HG03108 (cell line): ENCODE results near the gene DOCK4.

Experiments used
- ATAC-seq: cut with Tn5 transposase; IDR thresholded peaks from one replicate; pipeline ENCODE4 v1.9.1; 2021; ENCODE audit warnings: moderate library complexity; ENCODE audit not compliant: unreplicated experiment

Gene DOCK4

GRCh38 chr7:111982804-111983203 lies 223.4 kb downstream of the DOCK4 start:
- ATAC-seq: no peak

DNA sequence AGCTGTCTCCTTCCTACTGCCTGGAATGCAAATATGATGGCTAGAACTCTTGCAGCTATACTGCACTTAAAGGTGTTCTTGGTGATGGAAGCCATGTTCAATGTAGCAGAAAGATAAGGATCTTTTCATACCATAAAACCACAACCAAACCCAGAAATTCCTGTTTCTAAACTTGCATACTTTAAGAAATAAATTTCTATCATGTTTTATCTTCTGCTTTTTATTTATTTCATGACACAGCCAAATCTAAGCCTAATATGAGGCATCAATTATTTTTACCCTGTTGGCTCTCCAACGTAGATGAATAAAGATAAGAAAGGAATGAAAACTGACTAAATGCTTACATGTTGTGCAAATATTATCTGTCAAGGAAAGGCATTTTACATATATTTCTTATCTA lies 224.1 kb downstream of the DOCK4 start:
- no peak for ATAC-seq

DNA sequence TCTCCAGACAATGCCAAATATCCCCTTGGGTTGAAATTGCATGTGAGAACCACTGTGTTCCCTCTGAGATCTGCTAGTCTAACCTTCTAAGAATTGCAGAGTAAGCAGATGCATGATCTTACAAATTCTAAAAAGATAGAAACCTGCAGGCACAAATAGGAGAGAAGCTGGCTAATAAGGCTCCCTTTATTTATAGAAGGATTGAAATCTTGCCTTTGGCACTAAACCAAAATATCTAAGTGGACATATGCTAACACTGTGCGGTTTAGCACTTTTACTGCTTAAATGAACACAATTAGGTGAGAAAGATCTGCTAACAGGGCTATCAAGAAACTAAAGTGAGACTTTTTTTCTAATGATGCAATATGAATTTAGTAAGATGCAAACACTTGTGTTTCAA lies 225.5 kb downstream of the DOCK4 start:
- no peak for ATAC-seq

- ATAC-seq: no peak
Observed at GRCh38 chr7:111975346-111975745, 230.9 kb downstream of the DOCK4 start.

DNA sequence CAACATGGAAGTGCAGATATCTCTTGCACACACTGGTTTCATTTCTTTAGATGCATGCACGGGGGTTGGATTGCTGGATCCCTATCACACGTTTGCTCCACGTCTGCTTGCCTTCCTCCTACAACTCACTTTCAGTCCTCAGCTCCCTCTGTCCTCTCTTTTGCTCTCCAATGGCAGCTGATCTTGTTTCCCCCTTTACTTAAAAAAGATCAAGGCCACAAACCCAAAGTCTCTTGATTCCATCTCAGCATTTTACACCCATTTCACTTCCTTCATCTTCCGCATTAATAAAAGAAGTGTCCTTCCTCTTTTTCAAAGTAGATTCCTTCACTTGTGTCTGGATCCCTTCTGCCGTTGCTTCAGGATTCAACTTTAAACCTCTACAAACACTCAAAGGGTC lies 245.2 kb downstream of the DOCK4 start:
- ATAC-seq: no peak

- ATAC-seq: no peak
Observed at GRCh38 chr7:111958896-111959295, 247.3 kb downstream of the DOCK4 start.

DNA sequence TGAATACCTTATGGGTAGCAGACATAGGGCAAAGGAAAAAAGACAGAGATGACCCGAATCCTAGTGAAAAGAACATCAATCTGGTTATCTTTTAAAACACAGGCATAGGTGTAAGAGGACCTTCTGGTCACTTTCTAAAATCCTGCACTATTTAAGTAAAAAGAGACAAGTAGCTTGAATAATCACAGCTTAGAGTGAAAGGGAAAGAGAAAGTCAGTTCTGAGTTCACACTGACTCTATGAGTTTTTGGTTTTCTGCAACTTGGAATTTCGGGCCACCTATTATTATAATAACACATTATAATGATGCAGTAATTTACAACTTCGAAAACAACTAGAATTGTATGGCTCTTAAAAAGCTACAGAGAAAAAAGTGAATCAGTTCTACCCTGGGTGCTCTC lies 247.8 kb downstream of the DOCK4 start:
- no peak for ATAC-seq

DNA sequence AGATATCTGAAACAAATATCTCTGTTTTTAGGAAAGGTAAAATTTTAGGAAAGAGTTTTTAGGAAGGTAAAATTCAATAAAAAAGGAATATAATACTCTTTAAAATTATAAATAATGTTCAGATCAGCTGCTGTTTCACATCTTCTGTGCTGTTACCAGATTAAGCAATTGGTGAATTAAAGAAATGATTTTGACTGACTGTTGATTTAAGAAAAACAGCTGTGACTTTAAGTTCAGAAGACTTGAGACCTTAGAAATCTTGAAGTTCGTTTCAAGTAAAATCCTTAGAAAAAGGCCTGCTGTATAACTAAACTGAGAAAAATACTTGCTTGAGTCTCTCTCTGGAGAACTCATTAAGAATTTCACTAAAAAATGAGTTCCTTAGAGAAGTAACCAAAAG lies 250.6 kb downstream of the DOCK4 start:
- no peak for ATAC-seq

GRCh38 chr7:111954474-111955381 lies 251.5 kb downstream of the DOCK4 start:
- ATAC-seq: no peak

- no peak for ATAC-seq
Observed at GRCh38 chr7:111954056-111954455, 252.1 kb downstream of the DOCK4 start.

DNA sequence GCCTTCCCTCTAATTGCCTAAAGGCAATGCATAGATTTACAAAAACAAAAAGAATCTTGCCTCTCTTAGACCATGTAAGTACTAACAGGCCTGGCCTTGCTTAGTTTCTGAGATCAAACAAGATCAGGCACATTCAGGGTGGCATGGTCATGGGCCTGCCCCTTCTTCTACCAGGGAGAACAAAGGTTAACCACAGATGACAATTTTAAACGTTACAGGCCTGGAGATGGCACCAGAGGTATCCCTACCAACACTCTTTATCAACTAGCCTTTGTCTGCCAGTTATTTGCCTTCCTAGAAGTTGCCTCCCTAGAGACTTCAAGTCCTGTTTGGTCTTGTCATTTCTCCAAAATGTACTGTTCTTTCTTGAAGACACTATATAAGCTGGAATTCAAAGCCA lies 252.6 kb downstream of the DOCK4 start:
- peak; percentile 48 for ATAC-seq

- ATAC-seq: no peak
Observed at GRCh38 chr7:111952783-111953182, 253.4 kb downstream of the DOCK4 start.

- ATAC-seq: no peak
Observed at GRCh38 chr7:111951052-111951451, 255.1 kb downstream of the DOCK4 start.

GRCh38 chr7:111942450-111943081 lies 263.6 kb downstream of the DOCK4 start:
- no peak for ATAC-seq

DNA sequence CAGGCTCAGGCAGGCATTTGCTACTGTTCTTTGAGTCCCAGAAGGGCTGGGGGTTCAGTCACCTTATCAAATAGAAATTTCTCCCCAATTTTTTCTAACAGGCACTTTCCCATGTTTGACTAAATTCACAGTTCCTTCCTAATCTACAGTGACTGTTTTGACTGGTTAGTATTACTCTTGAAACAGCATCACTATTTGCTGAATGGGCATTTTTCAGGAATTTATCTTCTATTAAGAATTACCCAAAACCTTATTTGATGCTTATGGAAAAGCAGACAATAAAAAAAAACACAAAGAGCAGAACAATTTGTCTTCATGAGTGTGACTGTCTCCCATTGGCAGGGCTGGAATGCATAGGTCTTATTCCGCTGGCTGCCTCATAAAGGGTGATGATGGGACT lies 269.0 kb downstream of the DOCK4 start:
- no peak for ATAC-seq

DNA sequence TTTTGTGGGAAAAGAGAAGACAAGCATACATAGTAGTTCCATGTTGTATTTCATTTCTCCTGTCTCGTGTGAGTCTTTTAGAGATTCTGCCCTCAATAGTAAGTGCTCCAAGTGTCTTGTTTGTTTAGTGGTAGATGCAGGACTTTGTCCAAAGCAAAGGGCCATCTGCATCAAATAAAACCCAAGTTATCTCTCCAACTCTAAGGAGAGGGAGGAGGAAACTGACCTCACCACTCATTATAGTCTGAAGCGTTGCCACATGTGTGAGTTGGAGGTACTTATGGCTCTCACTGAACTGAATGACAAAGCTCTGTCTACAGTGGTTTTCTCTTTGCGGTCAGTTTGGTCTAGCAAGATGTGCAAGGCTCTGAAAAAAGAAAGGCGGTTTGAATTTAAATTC lies 272.6 kb downstream of the DOCK4 start:
- ATAC-seq: no peak

- ATAC-seq: no peak
Observed at GRCh38 chr7:111931958-111932357, 274.2 kb downstream of the DOCK4 start.

DNA sequence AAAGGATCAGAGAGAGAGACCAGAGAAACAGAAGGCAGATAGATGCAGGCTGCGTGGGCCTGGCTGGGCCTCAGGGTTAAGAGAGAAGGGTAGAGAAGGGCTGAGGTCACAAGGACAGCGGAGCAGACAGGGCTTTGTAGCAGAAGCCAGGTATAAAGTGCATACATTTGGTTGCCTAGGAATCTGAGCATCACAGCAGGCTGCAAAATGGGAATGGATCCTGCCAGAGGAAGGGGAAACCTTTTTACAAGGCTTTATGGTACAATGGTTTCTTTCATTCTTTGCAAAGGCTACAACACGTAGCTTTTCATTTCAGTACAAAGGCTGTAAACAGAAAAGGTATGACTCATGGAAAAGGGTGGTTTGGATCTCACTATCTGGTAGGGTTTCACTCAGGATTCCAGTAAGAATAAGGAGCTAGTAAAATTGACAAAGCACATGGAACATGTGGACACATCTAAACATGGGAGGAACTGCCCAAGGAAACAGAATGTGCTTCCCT lies 275.1 kb downstream of the DOCK4 start:
- no peak for ATAC-seq

DNA sequence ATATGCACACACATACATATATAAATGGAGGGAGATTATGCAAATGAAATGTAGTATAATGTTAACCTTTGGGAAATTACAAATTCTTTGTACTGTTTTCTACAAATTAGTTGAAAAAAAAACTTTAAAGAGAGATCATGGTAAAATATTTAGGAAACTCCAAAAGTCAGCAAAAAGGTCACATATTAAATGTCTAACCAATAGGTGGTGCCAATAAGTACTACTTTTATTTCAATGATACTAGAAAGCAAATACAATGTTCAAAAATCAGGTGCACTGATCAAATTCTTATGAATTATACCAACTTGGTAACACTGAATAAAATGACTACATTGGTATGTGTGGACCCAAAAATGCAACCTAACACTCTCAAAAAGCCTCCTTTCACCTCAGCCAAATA lies 276.9 kb downstream of the DOCK4 start:
- no peak for ATAC-seq

DNA sequence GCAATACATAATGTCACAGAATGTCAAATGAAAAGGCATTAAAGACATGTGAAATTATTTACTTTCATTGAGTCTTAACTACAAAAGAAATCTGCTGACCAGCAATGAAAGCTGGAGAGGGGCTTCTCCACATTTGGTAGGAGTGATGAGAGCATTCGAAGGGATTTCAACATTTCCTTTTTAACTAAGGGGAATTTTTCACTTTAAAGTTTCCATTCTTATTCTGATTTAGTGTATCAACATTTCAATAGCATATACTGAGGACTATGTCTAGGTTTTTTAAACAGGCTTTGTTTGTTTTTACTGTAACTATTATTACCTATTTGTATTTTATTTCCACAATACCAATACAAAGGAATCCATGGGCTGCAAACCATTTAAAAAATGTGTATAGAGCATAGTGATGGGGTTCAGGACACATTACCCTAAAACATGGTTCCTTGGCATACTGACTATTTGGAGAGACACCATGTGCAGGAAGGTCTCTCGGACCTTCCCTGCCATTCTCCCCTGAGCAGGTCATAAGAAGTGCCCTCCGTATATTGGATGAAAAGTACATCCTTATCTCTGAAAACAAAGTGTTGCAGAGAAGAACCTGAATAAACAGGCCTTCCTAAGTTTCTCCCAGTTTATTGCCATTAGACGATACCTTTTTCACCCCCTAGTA lies 278.7 kb downstream of the DOCK4 start:
- no peak for ATAC-seq

GRCh38 chr7:111920329-111920728 lies 285.9 kb downstream of the DOCK4 start:
- ATAC-seq: no peak
